GDM1 (cell line): Measurements from ENCODE around the gene C1GALT1.
"Not testable (repeated sequence)": the region's sequence is repeated elsewhere in the genome, so short reads cannot be mapped to it uniquely, and the experiment has no call there.

ENCODE experiments used
- DNase-seq: peaks from one replicate; lab custom pipeline; 2025; lab: John Stamatoyannopoulos, UW

C1GALT1 gene

DNA sequence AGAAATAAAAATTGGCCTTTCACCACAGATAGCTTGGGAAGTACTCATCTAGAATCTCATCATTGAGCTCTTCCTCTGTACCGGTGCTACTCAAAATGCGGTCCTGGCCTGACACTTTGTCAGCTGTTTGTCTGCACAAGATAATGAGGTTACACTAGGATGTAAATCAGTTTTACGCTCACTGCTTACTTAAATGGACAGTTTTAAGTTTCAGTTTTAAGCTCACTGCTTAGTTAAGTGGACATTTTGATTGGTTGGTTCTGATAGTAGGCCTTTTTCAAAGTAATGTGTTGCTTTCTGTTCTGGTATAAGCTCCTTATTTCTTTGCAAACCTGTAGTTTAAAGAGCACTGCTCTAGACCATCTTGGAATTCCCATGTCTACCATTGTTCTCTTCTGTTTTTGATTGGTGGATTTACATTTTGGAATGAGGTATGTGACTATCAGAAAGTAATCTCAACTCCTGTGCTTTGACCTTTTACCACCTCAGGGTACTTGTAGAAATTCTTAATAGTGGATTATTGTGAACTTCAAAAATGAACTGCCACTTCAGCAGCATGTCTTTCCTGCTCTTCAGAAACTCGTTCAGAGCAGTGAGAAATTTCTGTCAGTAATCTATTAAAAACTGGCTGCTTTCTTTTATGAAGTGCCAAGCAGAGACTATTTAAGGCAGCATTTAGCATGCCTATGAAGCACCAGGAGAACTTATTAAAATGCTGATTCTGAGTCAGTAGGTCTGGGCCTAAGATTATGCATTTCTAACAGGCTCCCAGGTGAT, 55.0 kb downstream of the C1GALT1 start:
- DNase-seq = no peak

DNA sequence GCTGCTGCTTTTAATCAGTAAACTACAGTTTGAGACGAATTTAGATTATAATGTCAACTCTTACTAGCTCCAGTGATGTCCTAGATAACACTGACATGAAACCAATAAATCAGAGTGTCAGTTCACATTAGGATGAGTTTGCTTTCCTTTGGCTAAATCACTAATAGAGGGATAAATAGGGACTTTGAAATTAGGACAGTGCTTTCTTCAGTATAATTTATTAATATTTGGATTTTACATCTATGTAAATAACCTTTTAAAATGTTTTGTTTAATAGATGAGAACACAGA, 55.6 kb downstream of the C1GALT1 start:
- no peak for DNase-seq

DNA sequence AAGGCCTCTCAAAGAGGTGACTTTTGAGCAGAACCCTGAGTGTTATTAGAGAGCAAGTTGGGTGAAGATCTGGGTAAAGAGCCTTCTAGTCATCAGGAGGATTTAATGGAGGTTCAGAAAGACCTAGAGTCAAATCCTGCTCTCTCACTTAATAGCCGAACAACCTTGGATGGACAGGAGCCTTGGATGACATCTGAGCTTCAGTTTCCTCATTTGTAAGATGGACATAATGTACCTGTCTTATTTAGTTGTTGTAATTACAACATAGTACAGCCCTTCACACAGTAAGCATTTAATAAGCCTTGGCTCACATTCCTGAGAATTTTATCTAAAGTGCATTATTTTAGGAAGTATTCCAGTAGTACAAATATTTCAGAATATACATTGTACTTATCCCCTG, 57.0 kb downstream of the C1GALT1 start:
- no peak for DNase-seq

DNA sequence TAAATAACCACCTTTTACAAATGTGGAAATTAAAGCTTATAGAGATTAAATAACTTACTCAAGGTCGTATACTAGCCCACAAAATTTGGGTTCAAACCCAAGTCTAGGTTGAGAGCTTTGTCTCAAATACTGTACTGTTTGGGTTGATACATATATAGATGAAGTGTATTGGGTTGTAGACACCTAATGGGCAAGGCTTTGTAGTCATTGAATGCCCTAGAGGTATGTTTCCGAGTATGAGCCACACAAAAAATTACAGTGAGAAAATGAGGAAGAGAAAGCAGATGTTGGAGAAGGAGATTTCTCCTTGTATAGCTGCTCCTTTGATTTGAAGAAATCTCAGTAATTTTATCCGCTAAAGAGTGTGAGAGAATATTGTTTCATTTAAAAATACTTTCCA, 60.6 kb downstream of the C1GALT1 start:
- DNase-seq = no peak

DNA sequence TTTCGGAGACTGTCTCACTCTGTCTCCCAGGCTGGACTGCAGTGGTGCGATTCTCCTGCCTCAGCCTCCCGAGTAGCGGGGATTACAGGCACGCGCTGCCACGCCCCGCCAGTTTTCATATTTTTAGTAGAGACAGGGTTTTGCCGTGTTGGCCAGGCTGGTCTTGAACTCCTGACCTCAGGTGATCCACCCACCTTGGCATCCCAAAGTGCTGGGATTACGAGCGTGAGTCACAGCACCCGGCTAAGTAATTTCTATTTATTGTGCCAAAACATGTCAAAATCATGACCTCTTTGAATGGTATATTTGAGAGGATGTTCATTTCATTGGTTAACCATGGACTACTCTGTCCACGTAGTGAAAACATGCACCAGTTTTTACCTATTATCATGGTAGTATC, 62.9 kb downstream of the C1GALT1 start:
- DNase-seq = not testable (repeated sequence)

DNA sequence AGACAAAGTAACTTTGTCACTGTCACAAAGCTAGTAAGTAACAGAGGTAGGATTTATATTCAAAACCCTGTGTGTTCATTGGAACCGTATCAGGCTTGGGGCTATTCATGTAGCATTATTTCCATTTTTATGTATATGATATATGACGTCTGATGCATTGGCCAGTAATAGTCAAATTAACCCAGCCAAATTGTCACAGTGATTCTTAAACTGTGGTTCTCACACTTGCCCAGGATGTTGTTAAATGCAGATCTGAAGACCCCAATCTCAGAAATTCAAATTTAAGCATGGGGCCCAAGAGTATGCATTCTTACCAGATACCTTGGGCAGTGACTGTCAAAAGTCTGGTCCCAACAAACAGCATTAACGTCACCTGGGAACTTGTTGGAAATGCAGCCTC, 63.9 kb downstream of the C1GALT1 start:
- DNase-seq = no peak

DNA sequence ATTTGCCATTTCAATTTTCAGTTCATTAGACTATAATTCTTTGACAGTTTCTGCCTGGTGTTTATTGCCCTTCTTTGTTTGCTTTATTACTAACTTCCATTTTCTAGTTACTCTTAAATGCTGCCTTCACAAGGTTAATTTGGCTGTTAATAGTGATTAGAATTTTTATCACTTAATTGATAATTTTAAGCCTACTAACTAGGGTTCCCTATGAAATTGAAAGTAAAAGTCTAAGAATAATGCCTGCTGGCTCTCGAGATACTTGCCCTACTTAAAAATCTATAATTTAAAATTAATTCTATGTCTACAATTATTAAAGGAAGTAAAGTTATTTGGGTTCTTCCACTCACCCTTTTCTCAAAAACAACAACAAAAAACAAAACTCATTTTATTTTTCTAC, 65.3 kb downstream of the C1GALT1 start:
- no peak for DNase-seq

DNA sequence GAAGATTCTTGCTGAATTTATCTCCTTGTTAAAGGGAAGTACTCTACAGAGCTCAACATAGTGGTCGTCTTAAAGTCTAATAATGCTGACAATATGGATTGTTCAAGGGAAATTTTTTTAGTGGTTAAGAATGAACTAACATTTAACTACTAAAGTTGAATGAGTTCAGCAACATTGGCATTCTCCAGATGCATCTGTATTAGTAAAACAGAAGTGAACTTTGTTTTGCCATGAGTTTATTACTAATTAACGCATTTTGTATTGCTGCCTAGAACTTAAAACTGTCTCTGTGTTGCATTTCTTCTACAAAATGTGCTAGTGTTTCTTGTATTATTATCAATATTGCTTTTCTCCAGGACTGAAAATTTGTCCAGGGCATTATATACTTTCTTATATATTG, 67.5 kb downstream of the C1GALT1 start:
- DNase-seq = no peak

DNA sequence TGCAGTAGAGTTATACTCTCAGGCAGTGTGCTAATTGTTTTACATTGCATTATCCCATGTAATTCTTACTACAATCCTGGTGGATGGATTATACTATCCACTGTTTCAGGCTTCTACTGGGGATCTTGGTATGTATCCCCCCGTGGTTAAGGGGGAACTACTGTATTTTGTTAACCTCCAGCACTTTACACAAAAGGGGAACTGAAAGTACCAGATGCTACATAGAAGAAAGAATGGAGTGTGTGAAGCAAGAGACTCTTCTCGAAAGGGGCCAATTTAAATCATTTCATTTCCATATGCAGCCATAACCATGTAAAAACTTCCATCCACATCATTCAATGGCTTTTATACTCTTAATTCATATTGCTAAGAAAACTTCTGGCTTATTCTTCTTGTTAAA, 69.4 kb downstream of the C1GALT1 start:
- no peak for DNase-seq

DNA sequence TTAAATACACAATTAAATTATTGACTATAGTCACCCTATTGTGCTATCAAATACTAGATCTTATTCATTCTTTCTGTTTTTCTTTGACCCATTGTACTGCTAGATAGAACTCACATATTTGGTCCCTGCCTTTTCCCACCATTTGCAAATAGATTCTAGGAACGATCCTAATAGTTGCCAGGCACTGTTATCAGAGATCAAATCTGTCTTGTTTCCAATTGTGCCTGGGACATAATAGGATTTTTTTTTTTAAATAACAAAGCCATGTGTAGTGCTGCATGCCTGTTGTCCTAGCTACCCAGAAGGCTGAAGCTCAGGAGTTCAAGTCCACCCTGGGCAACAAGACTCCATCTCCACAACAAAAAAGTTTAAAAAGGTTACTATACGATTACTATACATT, 72.0 kb downstream of the C1GALT1 start:
- DNase-seq = no peak

DNA sequence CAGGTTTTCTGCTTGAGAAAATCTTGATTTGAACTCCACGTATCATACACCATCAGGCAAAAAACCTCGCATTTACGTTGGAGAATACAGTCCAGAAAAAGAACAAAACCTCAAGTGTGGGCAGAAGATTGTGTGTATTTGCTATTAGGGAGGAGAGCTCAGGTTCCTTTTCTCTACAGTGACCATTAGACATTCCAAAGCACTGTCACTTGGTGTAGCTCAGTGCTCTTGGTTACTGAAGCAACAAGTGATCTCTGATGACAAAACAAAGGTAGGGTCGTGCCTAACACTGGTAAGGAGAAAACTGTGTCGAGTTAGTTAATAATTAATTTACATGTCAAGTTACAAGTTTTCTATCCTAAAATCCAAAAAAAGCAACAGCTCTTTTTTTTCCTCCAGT, 72.6 kb downstream of the C1GALT1 start:
- no peak for DNase-seq

DNA sequence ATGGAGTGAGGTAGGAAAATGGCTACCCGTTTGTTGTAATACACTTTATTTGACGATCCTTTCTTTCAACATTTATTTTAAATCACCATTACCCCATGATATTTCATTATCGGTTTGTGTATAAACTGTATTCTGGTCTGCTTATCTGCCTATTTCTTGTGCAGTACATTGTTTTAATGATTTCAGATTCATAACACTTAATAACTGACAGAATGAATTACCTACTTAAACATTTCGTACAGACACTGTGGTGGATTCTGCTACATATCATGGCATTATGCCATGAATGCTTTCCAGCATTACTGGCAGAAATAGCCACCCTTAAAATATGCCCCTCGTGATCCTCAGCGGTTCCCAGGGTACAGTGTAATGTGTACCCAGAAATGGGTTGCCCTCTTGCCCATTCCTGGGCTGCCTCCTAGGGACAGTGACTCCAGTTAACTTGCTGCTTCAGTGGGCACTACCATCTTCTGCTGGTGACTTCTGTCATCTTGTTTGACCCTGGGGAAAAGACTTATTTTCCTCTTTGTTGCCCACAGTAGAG, 74.5 kb downstream of the C1GALT1 start:
- no peak for DNase-seq

DNA sequence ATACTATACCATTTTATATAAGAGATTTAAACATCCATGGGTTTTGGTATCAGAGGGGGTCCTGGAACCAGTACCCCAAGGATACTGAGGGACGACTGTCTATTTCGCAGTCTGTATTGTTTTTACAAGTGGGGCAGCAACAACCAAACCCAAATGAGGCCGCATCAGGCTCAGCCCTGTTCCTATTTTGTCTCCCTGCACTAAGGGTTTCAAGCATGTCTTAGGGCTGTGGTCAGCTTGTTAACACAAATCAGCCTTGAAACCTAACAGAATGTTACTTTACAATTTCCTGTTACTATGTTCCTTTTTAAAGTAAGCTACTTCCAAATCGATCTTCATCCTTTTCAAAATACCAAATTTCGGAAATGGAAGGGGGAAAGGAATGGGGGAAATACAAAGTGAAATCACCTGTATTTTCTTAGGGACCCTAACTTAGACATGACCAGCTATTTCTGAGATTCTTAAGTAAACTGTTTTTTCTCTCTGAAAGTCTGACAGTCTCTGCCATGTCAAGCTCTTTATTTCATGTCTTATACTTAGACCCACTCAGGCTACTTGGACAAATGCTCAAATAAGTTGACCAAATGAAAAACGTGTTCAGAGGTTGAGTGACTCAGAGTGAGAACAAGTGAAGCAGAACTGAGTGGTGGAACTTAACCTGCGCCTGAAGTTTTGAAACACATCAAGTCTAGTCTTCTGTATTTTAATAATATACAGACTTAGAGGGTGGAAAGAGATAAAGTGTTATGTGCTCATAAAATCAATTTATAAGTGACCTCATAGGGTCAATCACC, 75.8 kb downstream of the C1GALT1 start:
- peak; percentile 18 for DNase-seq

DNA sequence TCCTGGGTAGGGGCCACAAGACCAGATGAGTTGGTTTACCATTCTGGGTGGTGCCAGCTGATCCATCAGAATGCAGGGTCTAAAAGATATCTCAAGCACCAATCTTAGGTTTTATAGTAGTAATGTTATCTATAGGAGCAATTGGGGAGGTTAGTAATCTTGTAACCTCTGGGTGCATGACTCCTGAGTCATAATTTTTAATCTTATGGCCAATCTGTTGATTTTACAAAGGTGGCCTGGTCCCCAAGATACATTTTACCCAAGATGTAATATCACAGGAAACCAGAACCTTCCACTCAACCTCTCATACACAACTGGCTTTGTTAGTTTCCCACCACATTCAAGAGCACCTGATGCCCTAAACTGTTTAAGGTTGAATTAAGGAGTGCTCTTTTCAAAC, 79.5 kb downstream of the C1GALT1 start:
- DNase-seq = no peak

DNA sequence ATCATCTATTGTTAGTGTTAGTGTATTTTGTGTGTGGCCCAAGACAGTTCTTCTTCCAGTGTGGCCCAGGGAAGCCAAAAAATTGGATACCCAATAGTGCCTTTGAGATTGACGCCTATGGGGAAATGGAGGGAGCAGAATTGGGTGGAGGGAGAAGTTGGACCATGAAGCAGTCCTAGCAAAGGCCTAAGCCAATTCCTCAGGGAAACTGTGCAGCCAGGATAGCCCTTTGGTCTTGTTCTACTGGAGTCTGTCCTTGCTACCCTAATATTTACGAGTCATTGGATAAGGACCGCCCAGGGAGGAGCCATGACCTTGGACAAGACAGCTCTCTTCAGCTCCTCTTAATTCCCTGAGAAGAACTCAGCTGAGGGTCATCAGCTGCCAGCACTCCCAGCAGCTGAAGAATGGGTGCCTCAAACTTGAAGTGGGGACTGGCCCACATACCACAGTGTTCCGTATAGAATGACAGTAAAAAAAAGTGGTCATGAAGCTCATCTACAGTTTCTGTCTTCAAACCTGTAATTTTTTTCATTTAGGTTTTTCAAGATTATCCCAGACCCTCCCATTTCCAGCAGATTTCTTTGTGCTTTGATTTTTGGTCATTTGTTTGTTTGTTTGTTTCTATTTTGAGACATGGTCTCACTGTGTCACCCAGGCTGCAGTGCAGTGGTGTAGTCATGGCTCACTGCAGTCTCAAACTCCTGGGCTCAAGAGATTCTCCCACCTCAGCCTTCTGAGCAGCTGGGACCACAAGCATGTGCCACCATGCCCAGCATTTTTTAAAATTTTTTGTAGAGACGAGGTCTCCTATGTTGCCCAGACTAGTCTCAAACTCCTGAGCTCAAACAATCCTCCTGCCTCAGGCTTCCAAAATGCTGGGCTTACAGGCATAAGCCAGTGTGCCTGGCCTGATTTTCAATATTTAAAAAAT, 81.2 kb downstream of the C1GALT1 start:
- DNase-seq = no peak

DNA sequence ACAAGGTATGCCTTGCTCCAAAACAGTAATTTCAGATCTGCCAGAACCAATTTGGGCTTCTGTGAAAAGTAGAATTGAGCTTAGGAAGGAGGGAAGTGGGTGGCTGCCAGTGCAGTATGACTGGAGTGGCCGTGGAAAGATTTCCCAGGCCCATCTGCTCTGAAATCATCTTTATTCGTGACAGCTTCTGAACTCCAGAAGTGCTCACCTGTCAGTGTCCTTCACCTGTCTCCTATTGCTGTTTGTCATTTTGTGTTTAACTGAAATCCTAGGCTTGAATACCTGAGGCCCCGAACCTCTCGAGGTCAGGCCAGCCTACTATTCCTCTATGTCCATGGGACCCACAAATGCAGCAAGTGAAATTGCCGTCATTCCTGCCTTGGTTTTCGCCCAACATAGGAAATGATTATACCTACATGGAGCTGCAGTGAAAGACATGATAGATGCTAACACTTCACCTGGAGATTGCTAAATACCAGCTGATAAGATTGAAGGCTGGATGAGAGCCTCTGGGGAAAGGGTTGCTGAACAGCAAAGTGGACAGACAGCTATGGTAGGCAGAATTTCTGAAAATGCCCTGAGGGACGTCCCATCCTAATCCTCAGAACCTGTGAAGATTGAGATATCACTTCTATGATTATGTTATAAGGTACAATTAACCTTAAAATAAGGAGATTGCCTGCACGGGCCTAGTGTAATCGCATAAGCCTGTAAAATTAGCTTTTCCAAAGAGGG, 82.1 kb downstream of the C1GALT1 start:
- DNase-seq = no peak

DNA sequence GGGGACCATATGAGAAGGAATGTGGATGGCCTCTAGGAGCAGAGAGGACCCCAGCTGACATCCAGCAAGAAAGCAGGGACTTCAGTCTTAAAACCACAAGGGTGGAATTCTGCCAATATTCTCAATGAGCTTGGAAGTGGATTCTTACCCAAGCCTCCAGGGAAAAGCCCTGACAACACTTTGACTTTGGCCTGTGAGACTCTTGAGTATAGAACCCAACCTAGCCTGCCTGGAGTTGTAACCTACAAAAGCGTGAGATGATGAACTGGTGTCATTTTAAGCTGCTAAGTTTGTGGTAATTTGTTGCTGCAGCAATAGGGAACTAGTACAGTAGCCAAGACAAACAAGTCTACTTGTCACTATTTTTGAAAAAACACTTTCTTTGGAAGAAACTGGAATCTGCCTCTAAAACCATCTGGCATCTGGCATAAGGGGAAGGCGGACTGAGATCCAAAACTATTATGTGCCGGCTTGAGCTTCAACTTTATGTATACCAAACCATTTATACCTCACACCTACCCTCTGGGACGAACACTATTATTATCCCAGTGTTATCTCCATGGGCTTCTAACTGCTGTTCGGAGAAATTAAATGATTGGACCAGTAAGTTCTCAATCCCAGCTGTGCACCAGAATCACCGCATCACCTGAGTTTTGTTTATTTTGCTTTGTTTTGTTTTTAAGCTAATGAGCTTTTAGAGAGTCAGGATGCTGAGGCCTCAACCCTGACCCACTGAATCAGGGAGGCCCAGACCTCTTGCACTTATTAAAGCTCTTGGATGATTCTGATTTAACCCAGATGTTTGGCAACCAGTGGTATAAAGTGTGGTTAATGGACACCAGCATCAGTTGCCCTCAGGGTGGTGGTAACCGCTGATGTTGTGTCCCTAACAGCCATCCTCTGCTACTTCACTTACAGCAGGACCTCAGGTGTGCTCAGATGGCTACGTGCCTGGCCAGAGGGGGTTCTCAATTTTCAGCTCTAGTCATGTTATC, 83.0 kb downstream of the C1GALT1 start:
- DNase-seq = no peak

DNA sequence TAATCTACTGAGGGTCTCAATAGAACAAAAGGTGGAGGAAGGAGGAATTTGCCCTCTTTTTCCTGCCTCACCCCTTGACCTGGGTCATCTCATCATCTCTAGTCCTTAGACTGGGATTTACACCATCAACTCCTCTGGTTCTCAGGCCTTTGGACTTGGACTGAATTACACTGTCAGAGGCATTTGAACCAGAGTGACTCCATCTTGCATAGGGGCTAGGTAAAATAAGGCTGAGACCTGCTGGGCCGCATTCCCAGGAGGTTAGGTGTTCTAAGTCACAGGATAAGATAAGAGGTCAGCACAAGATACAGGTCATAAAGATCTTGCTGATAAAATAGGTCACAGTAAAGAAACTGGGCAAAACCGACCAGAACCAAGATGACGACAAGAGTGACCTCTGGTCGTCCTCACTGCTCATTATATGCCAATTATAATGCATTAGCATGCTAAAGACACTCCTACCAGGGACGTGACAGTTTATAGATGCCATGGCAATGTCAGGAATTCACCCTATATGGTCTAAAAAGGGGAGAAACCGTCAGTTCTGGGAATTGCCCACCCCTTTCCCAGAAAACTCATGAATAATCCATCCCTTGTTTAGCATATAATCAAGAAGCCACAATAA, 84.0 kb downstream of the C1GALT1 start:
- DNase-seq = no peak

DNA sequence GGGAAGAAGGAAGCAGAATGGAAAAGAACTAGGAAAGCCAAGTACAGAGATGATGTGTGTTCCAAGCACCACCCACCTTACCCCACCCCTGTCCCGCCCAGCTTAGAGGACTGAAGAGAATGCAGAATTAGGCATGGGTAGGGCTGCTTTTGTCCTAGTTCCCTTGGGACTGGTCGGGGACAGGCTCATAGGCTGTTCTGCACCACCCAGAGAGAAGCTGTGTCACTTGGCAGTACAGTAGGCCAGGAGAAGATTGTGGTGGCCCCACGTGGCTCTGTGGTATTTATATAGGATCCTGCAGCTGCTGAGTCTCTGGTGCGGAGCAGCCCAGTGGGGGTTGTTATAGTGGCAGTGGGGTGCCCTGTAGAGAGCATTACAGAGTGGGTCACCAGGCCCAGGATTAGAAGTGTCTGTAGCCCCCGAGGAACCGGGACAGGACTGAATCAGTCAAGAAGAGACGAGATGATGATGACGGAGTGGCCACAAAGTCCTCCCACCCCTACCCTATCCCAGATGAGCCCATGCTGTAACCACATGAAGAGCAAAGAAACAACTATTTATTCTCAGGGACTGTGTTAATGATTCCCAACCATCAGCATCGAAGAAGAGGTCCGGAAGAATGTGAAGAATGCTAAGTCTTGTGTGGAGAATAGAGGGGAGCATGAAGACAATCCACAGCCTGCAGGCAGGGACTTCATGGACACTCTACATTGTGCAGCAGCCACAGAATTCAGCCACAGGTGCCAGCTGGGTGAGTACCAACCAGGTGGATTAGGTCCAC, 88.9 kb downstream of the C1GALT1 start:
- no peak for DNase-seq
